NT2/D1 (cell line): ENCODE measurements around the gene TMEM40.

Experiments
- SUZ12 ChIP-seq: IDR thresholded peaks from 2 replicates; pipeline ENCODE4 v1.6.1; 2011; ENCODE audit not compliant: insufficient read length, insufficient read depth; ENCODE audit errors: extremely low read depth
- YY1 ChIP-seq: IDR thresholded peaks from 2 replicates; pipeline ENCODE4 v1.6.1; 2011; ENCODE audit not compliant: insufficient read length, insufficient read depth
- ZNF274 ChIP-seq: IDR thresholded peaks from 2 replicates; pipeline ENCODE4 v1.6.1; 2011; ENCODE audit warnings: mild to moderate bottlenecking, low read depth, low read length

- TF ChIP-seq ZNF274 (no peak), YY1 (no peak), SUZ12 (no peak)
Measured at GRCh38 chr3:12727937-12728336, 31.1 kb downstream of the TMEM40 start.
